Fibroblast of lung (primary cell): ENCODE measurements around the gene HOXD9.

Experiments
- EZH2 ChIP-seq: IDR thresholded peaks from 2 replicates; pipeline ENCODE4 v1.5.1; 2012; ENCODE audit warnings: low read length, control low read depth, mild to moderate bottlenecking; ENCODE audit errors: missing control alignments
- TF ChIP-seq, protein P1 (sequence below), 2 donors: IDR thresholded peaks in 1 of 2; conservative IDR thresholded peaks in 1 of 2; 1 replicate in 1 of 2; 2 replicates in 1 of 2; pipeline ENCODE4 v1.5.1; 2011 to 2012; ENCODE audit warnings: low read length in 2 of 2, control low read depth in 1 of 2, inconsistent platforms in 1 of 2, low read depth in 1 of 2, mild to moderate bottlenecking in 1 of 2

DNA sequence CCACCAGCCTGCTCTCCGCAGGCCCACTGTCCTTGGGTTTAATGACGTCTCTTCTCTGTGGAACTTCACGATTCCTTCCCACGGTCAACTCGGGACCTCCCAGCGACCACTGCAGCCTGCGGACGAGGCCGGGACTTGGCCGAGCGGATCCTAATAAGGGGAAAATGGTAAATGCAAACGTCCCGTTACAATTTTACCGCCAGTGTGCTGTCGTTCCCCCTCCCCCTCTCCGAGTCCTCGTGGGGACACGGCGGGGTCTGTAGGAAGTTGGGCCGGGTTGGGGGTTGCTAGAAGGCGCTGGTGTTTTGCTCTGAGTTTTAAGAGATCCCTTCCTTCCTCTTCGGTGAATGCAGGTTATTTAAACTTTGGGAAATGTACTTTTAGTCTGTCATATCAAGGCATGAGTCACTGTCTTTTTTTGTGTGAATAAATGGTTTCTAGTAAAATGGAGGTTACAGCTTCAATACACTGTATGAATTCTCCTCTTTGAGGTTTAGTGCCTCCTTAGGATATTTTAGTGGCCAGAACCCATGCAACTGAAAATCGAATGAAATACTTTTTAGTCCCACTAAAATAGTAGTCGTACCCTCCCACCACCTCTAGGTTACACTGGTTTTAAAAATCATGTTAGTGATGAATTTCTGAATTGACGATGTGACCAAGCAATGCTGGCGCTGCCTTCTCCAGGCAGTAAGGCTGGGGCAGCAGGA lies 13.2 kb upstream of the HOXD9 start:
- TF ChIP-seq, protein P1, sequence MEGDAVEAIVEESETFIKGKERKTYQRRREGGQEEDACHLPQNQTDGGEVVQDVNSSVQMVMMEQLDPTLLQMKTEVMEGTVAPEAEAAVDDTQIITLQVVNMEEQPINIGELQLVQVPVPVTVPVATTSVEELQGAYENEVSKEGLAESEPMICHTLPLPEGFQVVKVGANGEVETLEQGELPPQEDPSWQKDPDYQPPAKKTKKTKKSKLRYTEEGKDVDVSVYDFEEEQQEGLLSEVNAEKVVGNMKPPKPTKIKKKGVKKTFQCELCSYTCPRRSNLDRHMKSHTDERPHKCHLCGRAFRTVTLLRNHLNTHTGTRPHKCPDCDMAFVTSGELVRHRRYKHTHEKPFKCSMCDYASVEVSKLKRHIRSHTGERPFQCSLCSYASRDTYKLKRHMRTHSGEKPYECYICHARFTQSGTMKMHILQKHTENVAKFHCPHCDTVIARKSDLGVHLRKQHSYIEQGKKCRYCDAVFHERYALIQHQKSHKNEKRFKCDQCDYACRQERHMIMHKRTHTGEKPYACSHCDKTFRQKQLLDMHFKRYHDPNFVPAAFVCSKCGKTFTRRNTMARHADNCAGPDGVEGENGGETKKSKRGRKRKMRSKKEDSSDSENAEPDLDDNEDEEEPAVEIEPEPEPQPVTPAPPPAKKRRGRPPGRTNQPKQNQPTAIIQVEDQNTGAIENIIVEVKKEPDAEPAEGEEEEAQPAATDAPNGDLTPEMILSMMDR (conservative IDR thresholded peaks at IDR 0.05 in 1 of 2, IDR thresholded peaks at IDR 0.05 in 1 of 2; ENCODE audit: low read depth in 1 of 2, low read length in 2 of 2), result no peak
- peak; percentile 72 for TF ChIP-seq EZH2
